Measurements from ENCODE around the gene CHIC2.

CHIC2 gene

DNA sequence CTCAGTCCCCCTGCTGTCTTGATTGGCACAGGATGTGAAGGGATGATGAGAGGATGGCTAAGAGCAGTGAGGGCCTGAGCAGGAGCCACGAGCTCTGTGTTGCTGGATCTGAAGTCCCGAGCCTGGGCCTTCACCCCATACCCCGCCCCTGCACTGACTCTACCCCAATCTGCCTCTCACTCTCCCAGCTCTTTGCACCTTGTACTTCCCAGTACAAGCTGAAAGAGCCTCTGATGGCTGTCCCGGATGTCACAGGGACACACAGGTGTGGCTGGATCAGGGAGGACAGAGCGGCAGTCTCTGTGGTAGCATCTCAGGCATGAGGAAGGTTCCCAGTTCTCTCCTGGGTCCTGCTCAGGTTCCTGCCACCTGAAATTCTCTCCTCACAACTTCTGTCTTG, 103.6 kb downstream of the CHIC2 start:
- H3K27ac ChIP-seq, result no peak overlapping the region
- H3K36me3 ChIP-seq (ENCODE audit: insufficient read depth), result no peaks in the 10 kb centered on the region
- TF ChIP-seq, protein P1, sequence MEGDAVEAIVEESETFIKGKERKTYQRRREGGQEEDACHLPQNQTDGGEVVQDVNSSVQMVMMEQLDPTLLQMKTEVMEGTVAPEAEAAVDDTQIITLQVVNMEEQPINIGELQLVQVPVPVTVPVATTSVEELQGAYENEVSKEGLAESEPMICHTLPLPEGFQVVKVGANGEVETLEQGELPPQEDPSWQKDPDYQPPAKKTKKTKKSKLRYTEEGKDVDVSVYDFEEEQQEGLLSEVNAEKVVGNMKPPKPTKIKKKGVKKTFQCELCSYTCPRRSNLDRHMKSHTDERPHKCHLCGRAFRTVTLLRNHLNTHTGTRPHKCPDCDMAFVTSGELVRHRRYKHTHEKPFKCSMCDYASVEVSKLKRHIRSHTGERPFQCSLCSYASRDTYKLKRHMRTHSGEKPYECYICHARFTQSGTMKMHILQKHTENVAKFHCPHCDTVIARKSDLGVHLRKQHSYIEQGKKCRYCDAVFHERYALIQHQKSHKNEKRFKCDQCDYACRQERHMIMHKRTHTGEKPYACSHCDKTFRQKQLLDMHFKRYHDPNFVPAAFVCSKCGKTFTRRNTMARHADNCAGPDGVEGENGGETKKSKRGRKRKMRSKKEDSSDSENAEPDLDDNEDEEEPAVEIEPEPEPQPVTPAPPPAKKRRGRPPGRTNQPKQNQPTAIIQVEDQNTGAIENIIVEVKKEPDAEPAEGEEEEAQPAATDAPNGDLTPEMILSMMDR (conservative IDR thresholded peaks at IDR 0.05; ENCODE audit: low read depth, low read length), result no peak
- H3K4me1 ChIP-seq (ENCODE audit: low read depth, poor library complexity, severe bottlenecking), result no peaks in the 10 kb centered on the region
- no peaks in the 10 kb centered on the region for H3K27me3 ChIP-seq (ENCODE audit: insufficient read depth, low read depth)
- no peak overlapping the region for H3K9ac ChIP-seq
- H3K79me2 ChIP-seq (ENCODE audit: insufficient read depth, low read depth), result no peaks in the 10 kb centered on the region
- no peak overlapping the region for H3K4me3 ChIP-seq (IDR thresholded peaks at IDR 0.05; ENCODE audit: insufficient read depth, low read depth, low read length)
- H4K20me1 ChIP-seq (ENCODE audit: insufficient read depth), result no peaks in the 10 kb centered on the region
- H2AFZ ChIP-seq (ENCODE audit: low read depth), result no peak overlapping the region
- no peak overlapping the region for H3K4me2 ChIP-seq
